ENCODE data around the gene CTSW.

CTSW gene

GRCh38 chr11:65903068-65903481 is 23.4 kb downstream of the CTSW start:
- no peak for DNase-seq (ENCODE audit: low read depth)

GRCh38 chr11:65903715-65904114 is 24.1 kb downstream of the CTSW start:
- no peak for DNase-seq (ENCODE audit: low read depth)

DNA sequence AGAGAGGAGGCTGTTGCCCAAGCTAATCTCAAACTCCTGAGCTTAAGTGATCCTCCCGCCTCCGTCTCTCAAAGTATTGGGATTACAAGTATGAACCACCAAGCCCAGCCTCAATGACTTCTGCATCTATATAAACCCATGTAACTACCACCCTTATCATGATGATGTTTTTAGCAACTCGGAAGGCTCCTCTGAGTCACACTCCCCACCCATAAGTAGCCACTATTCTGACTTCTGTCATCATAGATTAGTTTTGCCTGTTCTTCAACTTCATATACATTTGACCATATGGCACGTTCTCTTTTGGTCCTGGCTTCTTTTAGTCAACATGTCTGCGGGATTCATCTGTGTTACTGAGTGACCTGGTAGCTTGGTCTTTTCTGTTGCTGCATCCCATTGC is 27.0 kb downstream of the CTSW start:
- no peak for DNase-seq (ENCODE audit: low read depth)

DNA sequence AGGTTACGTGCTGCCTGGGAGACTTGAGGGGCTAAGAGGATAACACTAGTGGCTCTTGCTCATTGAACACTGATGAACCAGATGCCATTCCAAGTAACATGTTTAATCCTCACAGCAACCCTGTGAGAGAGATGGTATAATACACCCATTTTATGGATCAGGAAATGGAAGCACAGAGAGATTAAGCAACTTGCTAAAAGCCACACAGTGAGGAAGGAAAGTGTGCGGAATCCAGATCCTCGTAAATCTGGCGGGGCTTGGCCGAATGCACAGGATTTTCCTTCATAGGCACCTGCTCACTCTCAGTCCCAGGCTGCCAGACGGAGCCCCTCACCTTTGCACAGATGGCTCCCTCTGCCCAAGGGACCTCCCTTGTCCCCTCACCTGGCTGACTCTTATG is 28.2 kb downstream of the CTSW start:
- DNase-seq (ENCODE audit: low read depth): no peak

DNA sequence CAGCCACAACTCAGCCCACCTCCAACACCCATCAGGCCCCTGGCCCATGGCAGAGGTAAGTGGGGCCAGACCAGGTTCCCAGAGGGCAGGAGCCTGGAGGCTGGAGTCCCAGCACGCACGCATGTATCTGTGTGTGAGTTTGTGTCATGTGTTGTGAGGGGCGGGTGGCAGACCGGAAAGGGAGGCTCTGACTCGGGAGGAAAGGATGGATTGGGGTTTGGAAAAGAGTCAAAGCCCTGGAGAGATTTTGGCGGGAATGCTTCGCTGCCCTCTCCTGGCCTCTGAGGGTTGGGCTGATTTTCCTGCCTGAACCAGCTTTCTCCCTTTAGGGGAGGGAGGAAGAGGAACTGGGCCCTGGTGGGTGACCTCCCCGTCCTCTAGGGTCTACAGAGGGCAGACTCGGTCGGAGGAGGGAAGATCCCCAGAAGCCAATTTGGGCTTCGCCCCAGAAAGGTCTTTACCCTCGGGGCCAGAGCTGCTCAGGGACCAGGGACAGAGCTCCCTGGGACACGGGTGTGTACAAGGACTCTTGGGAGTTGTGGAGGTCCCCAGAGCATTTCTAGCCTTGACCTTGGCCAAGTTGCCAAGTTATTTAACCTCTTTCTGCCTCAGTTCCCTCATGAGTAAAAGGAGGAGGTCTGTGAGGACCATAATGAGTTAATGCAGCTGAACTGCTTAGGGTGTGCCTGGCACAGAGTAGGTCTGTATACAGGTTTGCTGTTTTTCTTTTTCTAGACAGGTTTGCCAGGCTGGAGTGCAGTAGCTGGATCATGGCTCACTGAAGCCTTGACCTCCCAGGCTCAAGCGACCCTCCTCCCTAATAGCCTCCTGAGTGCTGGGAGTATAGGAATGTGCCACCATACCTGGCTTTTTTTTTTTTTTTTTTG is 32.3 kb downstream of the CTSW start:
- DNase-seq (ENCODE audit: low read depth): no peak

GRCh38 chr11:65912845-65913244 is 33.2 kb downstream of the CTSW start:
- no peak for DNase-seq (ENCODE audit: low read depth)

DNA sequence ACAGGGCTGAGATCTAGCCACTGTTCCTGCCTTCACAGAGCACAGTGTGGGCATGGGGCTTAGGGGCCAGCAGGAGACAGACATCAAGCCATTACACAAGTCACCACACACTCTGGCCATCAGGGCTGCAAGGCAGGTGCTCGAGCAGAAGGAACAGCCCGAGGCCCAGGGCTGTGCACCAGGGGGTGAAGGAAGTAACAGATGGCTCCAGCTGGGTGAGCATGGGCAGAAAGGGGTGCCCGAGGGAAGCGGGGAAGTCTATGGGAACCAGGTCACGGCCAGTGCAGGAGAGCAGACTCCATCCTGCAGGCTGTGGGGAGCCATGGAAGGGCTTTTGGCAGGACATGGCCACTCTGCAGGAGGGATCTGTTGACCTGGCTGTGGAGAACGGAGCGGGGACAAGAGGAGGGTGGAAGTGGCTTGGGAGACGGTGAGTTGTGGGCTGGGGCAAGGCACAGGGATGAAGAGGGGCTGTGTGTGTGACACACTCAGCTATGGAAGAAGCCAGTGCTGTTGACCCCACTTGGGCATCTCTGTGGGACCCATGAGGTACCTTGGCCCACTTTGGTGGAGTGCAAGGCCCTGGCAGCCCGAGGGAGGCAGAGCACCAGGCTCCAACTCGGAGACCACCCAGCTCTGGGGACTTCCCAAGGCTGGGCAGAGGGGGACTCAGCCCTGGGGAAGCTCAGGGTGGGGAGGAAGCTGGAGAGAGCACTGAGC is 35.6 kb downstream of the CTSW start:
- no peak for DNase-seq (ENCODE audit: low read depth)

DNA sequence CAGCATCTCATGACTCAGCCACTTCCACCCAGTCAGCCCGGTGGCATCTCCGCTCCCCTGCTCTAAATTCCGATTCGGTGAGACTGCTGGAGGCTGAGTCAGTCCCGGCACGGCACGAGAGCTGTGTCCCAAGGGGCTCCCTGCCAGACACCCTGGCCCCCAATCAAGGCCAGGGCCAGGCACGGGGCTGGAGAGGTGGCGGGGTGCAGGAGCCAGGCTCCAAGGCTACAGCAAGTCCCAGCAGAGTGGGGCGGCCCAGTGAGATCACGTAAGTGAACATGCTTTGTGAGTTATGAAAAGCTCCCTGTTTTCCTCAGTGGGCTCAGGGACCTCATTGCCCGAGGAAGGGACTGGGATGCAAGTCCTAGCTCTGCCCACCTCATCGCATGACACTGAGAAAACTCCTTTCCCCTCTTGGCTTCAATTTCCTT is 36.2 kb downstream of the CTSW start:
- DNase-seq (ENCODE audit: low read depth): no peak

GRCh38 chr11:65916391-65916790 is 36.8 kb downstream of the CTSW start:
- DNase-seq (ENCODE audit: low read depth): no peak

GRCh38 chr11:65917077-65917433 is 37.4 kb downstream of the CTSW start:
- no peak for DNase-seq (ENCODE audit: low read depth)

DNA sequence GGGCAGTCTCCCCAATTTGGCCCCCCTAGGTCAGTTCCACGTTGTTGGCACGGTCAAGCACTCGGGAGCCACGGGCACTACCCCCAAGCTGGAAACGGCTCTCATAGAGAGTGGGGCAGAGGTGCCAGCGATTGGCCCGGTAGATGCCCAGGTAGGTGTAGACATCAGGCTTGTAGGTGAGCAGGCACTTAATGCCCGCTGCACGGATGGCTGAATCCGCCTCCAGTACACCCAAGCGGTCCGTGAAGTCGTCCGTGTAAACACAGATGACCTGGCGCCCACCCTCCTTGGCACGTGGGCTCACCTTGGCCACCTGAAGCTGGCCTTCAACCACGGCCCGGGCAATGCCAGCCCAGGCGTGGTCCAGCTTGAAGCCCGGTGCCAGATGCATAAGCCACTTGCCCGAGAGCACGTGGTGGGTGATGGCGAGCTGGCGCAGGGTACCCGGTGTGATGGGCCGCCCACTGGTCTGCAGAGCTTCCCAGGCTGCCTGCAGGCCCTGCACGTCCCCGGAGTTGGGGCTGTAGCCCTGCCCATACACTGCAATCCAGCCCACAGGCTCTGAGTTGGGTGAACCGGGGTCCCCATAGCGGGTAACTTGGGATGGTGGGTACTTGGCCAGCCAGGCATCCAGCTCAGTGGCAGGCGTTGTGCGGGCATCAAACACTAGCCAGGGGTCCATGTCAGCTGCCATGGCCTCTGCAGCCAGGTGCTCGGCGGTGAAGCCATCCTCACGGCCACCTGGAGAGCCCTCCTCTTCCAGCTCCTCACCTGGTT is 38.0 kb downstream of the CTSW start:
- no peak for DNase-seq (ENCODE audit: low read depth)

GRCh38 chr11:65918211-65919140 is 38.8 kb downstream of the CTSW start, which contains the start of gene C11orf68:
TSS of gene C11orf68 (minus strand) at chr11:65919062. CDS start at chr11:65919031, 31 bp downstream.
- DNase-seq (ENCODE audit: low read depth): no peak

DNA sequence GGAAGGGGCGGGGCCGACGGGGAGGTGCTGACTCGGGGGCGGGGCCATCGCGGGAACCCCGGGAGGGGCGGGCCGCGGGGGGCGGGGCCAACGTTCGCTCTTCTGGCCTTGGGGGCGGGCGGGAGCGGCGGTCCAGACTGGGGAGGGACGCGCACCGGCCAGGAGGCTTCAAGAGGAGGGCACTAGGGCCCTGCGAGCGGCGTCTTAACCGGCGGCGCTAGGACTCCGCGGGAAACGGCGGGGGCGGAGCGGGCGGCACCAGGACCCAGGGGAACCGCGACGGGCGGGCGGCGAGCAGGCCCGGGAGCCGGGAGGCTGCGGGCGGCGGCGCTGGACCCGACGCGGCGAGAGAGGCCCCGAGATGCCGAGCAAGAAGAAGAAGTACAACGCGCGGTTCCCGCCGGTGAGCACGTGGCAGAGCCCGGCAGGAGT is 39.5 kb downstream of the CTSW start, which contains the start of gene DRAP1:
DRAP1 (plus strand) TSS at position 286 of the 432 bp plus-strand sequence; CDS start at position 362, 76 bp downstream.
- DNase-seq (ENCODE audit: low read depth): peak; percentile 97

DNA sequence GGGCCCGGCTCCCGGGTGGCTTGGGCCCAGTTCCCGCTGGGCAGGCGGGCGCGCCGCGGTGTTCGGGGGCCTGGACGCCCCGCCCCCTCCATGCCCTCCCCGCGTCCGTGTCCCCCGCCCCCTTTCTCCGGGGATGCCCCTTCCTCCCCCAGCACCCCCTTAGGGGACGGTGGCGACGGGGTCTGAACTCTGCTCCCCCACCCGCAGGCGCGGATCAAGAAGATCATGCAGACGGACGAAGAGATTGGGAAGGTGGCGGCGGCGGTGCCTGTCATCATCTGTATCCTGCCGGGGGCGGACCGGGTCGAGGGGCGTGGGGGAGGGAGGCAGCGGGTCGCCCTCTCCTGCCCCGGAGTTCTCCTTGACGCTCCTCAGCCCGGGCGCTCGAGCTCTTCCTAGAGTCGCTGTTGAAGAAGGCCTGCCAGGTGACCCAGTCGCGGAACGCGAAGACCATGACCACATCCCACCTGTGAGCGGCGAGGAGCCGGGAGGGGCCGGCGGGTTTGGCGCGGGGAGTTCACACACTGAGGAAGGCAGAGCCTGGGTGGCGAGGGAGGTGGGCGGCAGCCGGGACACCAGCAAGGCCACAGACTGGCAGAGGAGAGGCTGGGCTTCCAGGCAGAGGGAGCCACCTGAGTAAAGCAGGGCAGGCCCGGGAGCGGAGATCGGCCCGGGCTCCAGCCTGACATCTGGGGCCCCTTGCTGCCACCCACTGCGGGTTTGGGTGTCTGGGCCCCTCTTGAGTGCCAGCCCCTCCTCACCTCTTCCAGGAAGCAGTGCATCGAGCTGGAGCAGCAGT is 40.1 kb downstream of the CTSW start:
- DNase-seq (ENCODE audit: low read depth): no peak

DNA sequence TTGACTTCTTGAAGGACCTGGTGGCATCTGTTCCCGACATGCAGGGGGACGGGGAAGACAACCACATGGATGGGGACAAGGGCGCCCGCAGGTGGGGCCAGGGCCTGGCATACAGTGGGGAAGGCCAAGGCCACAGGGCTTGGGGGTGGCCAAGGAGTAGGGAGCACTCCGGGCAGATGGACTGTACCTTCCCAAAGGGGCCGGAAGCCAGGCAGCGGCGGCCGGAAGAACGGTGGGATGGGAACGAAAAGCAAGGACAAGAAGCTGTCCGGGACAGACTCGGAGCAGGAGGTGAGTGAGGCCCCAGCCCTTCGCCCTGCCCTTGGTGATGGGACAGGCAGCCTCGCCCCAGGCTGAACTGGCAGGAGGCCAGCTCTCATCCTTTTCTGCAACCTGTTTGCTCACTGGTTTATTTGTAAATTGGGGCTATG is 40.8 kb downstream of the CTSW start:
- no peak for DNase-seq (ENCODE audit: low read depth)

GRCh38 chr11:65921033-65921555 is 41.5 kb downstream of the CTSW start:
- DNase-seq (ENCODE audit: low read depth): no peak

DNA sequence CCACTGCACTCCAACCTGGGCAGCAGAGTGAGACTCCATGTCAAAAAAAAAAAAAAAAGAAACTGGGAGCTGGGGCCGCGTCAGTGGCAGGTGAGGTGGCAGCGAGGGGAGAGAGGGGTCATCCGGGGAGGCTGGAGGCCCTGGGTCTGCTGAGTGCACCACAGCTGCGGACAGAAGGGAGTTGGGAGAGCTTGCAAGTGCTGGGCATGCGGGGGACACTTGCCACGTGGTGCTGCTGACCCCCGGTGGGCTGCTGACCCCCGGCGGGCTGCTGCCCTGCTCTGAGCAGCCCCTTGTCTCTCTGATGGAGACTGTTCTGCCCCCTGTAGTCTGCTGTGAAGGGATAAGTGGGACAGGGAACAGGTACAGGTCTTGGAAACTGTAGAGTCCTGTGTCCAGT is 42.2 kb downstream of the CTSW start:
- DNase-seq (ENCODE audit: low read depth): no peak

- no peak for DNase-seq (ENCODE audit: low read depth)
Observed at GRCh38 chr11:65922565-65922964, 42.9 kb downstream of the CTSW start.

GRCh38 chr11:65925397-65925796 is 45.8 kb downstream of the CTSW start:
- no peak for DNase-seq (ENCODE audit: low read depth)

GRCh38 chr11:65927904-65928397 is 48.3 kb downstream of the CTSW start:
- peak; percentile 84 for DNase-seq (ENCODE audit: low read depth)

Data from CMK (cell line).